Measurements from ENCODE around the gene DIP2C.
A peak's percentile ranks its signal among the peaks of the same experiment; 100 is the strongest.
"Not testable (repeated sequence)": the region's sequence is repeated elsewhere in the genome, so short reads cannot be mapped to it uniquely, and the experiment has no call there.

Gene DIP2C

DNA sequence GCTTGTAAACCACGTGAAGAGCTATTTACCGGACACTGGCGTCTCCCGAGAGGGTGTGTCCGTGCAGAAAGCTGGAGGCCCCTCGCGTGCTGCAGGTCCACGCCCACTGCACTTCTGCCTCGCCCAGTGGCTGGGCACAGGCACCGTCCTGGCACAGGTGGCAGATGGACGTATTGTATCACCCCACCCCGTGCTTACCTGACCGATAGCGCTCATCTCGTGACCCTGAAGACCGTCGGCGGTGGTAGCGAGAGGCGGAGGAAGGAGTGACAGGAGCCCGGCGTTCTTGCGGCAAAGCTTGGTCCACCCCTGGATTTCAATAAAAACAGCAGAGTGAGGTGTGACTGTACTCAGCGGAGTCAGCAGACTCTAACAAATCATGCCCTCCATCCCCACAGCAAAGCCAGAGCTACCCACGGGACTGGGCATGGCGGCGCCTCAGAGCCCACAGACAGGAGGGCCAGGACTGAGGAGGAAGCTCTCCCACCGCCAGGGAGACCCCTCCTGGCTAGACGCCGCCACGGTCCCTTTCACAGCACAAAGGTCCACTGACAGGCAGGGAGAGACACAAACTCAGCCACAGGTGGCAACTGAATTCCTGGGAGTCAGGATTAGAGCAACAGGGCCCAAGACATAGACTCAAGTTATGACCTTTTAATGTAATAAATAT lies 217.1 kb downstream of the DIP2C start:
- Mint-ChIP-seq H3K4me1 (ENCODE audit: low read depth) (peaks cover 19% of the 10 kb centered on the region), H3K9me3 (peaks cover 3% of the 10 kb centered on the region), H3K27me3 (no peaks in the 10 kb centered on the region), H3K4me3 (no peak overlapping the region), H3K36me3 (ENCODE audit: low read depth) (no peaks in the 10 kb centered on the region), H3K27ac (no peak overlapping the region)

DNA sequence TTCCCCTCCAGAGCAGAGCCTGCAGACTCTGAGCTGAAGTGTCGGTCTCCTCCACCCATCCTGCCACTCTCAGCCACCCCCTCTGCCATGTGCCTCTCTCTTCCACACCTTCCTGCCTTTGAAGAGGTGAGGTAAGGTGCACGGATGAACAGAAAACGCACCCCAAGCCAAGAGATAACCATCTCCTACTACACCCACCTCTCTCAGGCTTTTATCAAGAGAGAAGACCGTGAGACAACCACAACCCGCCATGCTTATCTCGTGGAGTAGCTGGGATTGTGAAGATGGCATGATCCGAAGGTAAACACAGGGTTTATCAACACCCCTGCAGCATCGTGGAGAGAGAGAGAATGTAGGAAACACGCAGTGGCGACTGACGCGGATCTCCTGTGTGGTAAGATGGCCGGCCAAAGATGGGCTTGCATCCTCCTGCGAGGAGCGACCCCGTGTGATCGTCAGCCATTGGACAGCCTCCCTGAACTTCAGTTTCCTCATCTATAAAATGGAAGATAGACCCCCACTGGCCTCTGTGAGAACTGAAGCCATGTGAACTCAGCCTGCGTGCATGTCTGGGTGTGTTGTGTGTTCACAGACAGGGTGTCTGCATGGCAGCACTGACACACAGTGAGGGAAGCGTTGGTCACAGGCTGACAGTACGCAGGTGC lies 219.0 kb downstream of the DIP2C start:
- Mint-ChIP-seq H3K27ac (peak overlapping the region; percentile 36), H3K4me3 (peak overlapping the region; percentile 38), H3K36me3 (ENCODE audit: low read depth) (no peaks in the 10 kb centered on the region), H3K4me1 (ENCODE audit: low read depth) (peaks cover 14% of the 10 kb centered on the region), H3K27me3 (no peaks in the 10 kb centered on the region), H3K9me3 (no peaks in the 10 kb centered on the region)

DNA sequence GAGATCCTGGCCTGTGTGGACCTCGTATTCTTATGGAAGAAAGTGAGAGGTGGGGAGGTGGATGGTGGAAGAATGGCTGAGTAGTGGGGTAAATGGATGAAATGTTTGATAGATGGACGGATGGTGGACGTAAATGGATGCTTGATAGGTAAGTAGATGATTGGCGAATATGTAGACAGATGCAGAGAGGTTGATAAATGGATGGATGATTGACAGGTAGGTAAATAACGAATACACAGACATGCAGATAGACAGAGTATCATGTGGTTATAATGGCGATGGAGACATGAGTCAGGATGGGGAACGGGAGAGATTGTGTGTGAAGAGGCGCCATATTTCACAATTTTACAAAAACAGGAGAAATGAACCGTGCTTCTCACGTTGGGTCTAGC lies 219.5 kb downstream of the DIP2C start:
- Mint-ChIP-seq H3K27me3 (no peaks in the 10 kb centered on the region), H3K9me3 (no peaks in the 10 kb centered on the region), H3K4me3 (peak overlapping the region; percentile 38), H3K36me3 (ENCODE audit: low read depth) (no peaks in the 10 kb centered on the region), H3K27ac (peak overlapping the region; percentile 5), H3K4me1 (ENCODE audit: low read depth) (peaks cover 14% of the 10 kb centered on the region)

DNA sequence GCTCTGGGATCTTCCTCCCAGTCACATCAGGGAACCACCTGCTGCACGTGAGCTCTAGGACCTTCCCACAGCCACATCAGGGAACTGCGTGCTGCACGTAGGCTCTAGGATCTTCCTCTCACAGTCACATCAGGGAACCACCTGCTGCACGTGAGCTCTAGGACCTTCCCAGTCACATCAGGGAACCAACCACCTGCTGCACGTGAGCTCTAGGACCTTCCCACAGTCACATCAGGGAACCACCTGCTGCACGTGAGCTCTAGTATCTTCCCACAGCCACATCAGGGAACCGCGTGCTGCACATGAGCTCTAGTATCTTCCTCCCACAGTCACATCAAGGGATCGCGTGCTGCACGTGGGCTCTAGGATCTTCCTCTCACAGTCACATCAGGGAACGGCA lies 229.7 kb downstream of the DIP2C start:
- peaks cover 4% of the 10 kb centered on the region for H3K4me1 Mint-ChIP-seq (ENCODE audit: low read depth)
- no peak overlapping the region for H3K27ac Mint-ChIP-seq
- H3K9me3 Mint-ChIP-seq, result no peaks in the 10 kb centered on the region
- H3K27me3 Mint-ChIP-seq, result no peaks in the 10 kb centered on the region
- H3K4me3 Mint-ChIP-seq, result no peak overlapping the region
- H3K36me3 Mint-ChIP-seq (ENCODE audit: low read depth), result no peaks in the 10 kb centered on the region

DNA sequence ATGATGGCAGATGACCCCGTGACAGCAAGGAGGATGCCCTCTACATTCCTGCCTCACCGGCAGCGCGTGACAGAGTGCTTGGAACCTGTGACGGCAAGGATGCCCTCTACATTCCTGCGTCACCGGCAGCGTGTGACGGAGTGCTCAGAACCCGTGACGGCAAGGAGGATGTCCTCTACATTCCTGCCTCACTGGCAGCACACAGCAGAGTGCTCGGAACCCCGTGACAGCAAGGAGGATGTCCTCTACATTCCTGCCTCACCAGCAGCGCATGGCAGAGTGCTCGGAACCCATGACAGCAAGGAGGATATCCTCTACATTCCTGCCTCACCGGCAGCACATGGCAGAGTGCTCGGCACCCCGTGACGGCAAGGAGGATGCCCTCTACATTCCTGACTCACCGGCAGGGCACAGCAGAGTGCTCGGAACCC lies 231.0 kb downstream of the DIP2C start:
- H3K27ac Mint-ChIP-seq, result no peak overlapping the region
- H3K4me3 Mint-ChIP-seq, result no peak overlapping the region
- no peaks in the 10 kb centered on the region for H3K9me3 Mint-ChIP-seq
- peaks cover 7% of the 10 kb centered on the region for H3K4me1 Mint-ChIP-seq (ENCODE audit: low read depth)
- no peaks in the 10 kb centered on the region for H3K27me3 Mint-ChIP-seq
- no peaks in the 10 kb centered on the region for H3K36me3 Mint-ChIP-seq (ENCODE audit: low read depth)

DNA sequence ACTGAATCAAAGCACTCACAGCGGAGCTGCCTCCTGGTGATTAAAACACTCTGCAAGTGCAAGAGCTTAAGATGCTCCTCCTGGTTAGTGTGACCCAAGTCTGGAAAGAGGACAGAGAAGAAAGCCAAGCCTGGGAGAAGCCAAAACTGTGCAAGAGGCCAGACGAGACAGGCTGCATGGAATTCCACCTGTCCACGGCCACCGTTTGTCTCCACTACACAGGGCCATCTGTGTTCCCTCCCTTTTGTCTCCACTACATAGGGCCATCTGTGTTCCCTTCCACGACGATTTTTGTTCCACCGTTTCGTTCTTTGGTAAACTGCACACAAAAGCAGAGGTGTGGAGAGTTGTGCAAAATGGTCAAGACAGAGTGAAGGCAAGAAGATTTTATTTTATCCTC lies 233.0 kb downstream of the DIP2C start:
- peaks cover 24% of the 10 kb centered on the region for H3K4me1 Mint-ChIP-seq (ENCODE audit: low read depth)
- H3K4me3 Mint-ChIP-seq, result no peak overlapping the region
- no peaks in the 10 kb centered on the region for H3K27me3 Mint-ChIP-seq
- no peaks in the 10 kb centered on the region for H3K9me3 Mint-ChIP-seq
- H3K27ac Mint-ChIP-seq, result no peak overlapping the region
- H3K36me3 Mint-ChIP-seq (ENCODE audit: low read depth), result no peaks in the 10 kb centered on the region

DNA sequence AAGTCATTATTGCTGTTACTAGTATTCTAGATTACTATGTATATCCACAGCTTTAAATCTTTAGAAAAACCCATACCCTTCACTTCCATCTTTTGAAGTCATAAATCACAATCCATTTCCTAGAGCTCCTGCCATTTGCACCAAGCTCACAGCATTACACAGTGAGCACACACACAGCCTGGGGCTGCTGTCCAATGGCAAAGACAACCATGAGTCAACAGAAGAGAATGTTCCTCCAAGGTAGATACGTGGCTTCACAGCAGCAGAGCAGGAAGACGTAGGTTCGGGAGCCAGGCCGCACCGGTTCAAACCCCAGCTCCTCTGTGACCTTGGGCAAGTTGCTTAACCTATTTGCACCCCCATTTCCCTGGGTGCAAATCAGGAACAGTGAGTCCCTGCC lies 234.6 kb downstream of the DIP2C start:
- no peaks in the 10 kb centered on the region for H3K36me3 Mint-ChIP-seq (ENCODE audit: low read depth)
- no peak overlapping the region for H3K4me3 Mint-ChIP-seq
- no peak overlapping the region for H3K27ac Mint-ChIP-seq
- peaks cover 40% of the 10 kb centered on the region for H3K4me1 Mint-ChIP-seq (ENCODE audit: low read depth)
- H3K9me3 Mint-ChIP-seq, result no peaks in the 10 kb centered on the region
- H3K27me3 Mint-ChIP-seq, result no peaks in the 10 kb centered on the region

DNA sequence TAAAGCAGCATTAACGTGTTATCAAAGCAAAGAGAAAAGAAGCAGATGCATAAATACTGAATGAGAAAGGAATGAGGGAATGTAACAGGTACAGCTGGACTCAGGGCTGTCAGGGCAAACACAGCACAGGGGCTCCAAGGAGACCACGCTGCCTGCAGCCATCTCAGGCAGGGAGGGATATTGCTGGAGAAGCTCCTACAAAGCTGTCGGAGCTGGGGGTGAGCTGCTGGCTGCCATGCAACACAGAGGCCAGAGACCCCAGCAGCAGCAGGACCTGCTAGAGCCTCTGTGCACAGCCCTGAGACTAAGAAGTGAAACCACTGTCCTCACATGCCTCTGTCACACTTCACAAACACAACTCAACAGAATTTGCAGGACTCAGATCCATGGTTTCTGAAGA lies 235.8 kb downstream of the DIP2C start:
- Mint-ChIP-seq H3K27me3 (no peaks in the 10 kb centered on the region), H3K4me3 (no peak overlapping the region), H3K36me3 (ENCODE audit: low read depth) (no peaks in the 10 kb centered on the region), H3K9me3 (no peaks in the 10 kb centered on the region), H3K27ac (no peak overlapping the region), H3K4me1 (ENCODE audit: low read depth) (peaks cover 41% of the 10 kb centered on the region)

DNA sequence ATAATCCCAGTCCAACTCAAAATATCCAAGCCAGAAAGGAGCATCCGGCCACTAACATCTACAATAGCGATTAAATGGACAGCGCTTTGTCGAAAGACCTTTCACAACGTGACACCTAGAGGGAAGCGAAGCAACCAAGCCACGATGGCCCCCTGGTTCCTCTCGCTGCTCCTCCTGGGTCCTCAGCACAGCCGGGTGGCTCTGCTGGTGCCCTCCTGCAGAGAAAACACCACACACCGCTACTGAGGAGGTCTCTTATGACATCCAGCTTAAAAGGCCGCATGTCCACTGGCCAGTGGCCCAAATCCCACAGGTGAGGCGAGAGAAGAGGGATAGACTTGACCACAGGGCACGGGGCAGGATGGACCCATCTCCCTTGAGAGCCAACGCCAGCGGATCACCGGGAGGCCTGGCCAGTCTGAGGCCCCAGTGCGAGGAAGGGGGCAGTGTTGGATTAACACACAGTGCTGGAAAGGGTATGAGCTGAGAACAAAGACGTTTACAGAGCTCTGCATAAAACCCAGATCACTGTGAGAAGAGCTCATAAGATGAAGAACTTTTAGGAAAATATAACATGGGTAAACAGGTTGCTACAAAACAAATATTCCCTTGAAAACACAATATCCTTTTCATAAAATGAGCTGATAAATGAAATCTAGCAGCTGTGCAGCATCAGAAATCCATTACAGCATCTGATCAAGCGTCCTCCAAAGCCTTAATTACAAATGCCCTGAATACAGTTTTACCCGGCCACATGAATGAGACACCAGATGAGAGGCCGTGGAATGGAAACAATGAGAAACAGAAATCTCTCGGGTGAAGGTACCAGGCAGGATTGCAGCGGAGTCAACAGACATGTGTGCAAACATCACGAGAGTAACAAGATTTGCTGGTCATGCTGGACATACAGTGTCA lies 236.7 kb downstream of the DIP2C start:
- Mint-ChIP-seq H3K4me1 (ENCODE audit: low read depth) (peaks cover 41% of the 10 kb centered on the region), H3K9me3 (no peaks in the 10 kb centered on the region), H3K27ac (no peak overlapping the region), H3K4me3 (no peak overlapping the region), H3K36me3 (ENCODE audit: low read depth) (no peaks in the 10 kb centered on the region), H3K27me3 (no peaks in the 10 kb centered on the region)

DNA sequence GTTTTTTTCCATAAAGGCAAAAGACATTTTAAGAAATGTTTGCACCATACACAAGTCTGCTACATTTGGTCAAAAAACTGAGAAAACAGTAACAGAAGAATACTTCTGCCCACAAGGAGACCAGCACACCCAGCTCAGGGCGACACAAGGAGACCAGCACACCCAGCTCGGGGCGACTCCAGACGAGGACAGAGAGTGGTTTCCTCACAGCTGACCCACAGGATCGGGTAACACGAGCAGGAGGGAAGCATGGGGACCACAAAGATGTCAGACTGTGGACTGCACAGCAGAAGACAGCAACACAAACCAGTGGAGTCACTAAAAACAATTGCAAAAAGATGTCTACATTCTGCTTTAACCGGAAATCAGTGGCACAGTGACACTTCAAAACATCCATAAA lies 237.6 kb downstream of the DIP2C start:
- Mint-ChIP-seq H3K27ac (no peak overlapping the region), H3K4me3 (no peak overlapping the region), H3K27me3 (no peaks in the 10 kb centered on the region), H3K4me1 (ENCODE audit: low read depth) (peaks cover 41% of the 10 kb centered on the region), H3K36me3 (ENCODE audit: low read depth) (no peaks in the 10 kb centered on the region), H3K9me3 (no peaks in the 10 kb centered on the region)

DNA sequence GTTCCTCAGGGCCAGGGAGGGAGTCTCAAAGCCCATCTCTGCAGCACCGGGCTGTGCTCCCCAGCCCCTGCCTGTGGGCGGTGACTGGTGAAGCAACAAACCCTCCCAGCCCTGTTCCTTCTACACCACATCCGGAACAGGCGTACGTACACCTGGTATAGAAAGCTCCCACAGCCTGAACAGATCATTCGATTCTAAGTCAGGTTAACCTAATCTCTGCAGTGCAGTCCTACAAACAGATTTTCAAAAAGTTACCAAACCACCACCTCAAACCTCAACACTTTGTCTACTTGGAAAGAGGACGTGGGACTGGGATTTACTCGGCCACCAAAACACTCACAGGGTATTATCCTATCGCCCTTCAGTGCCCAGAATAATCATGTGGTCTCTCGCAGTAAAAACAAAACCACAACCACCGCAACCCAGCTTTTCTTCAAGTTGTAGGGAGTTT lies 238.4 kb downstream of the DIP2C start:
- H3K4me3 Mint-ChIP-seq, result peak overlapping the region; percentile 71

DNA sequence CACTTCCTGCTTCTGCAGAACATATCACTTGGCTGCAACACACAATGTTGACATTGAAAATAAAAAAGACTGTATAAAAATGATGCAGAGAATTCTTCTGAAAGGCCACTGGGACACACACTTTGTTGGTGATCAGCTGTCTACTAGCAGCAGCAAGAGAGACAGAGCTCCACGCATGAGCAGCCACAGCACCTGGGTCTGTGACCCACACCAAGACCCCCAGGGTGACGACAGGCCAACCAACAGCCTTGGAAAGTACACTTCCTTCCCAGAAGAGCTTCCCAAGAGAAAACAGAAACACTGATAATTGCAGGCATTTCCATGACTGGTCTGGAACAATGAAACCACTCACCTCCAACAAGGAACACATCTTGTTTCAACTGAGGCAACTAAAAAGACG lies 239.0 kb downstream of the DIP2C start:
- peaks cover 41% of the 10 kb centered on the region for H3K4me1 Mint-ChIP-seq (ENCODE audit: low read depth)
- peak overlapping the region; percentile 71 for H3K4me3 Mint-ChIP-seq
- H3K9me3 Mint-ChIP-seq, result no peaks in the 10 kb centered on the region
- no peak overlapping the region for H3K27ac Mint-ChIP-seq
- no peaks in the 10 kb centered on the region for H3K27me3 Mint-ChIP-seq
- H3K36me3 Mint-ChIP-seq (ENCODE audit: low read depth), result no peaks in the 10 kb centered on the region

More for the DNA sequence above, 238.4 kb downstream of the DIP2C start:
- H3K36me3 Mint-ChIP-seq (ENCODE audit: low read depth), result no peaks in the 10 kb centered on the region
- peak overlapping the region; percentile 17 for H3K27ac Mint-ChIP-seq
- H3K4me1 Mint-ChIP-seq (ENCODE audit: low read depth), result peaks cover 41% of the 10 kb centered on the region
- no peaks in the 10 kb centered on the region for H3K9me3 Mint-ChIP-seq
- no peaks in the 10 kb centered on the region for H3K27me3 Mint-ChIP-seq

DNA sequence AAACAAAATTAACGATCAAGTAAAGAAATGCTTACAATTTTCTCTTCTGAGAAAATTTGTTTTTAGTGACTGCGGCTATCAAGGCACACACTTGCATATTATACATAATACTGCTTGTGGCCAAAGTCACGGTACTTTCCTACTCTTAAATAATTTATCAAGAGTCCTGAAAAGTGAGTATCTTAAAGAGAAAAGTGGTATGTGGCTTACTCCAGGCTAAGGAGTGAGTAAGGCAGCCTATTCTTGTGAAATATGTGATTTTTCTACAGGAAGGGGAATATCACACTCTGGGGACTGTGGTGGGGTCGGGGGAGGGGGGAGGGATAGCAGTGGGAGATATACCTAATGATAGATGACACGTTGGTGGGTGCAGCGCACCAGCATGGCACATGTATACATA lies 240.1 kb downstream of the DIP2C start:
- not testable (repeated sequence) for H3K36me3 Mint-ChIP-seq (ENCODE audit: low read depth); H3K27ac Mint-ChIP-seq

DNA sequence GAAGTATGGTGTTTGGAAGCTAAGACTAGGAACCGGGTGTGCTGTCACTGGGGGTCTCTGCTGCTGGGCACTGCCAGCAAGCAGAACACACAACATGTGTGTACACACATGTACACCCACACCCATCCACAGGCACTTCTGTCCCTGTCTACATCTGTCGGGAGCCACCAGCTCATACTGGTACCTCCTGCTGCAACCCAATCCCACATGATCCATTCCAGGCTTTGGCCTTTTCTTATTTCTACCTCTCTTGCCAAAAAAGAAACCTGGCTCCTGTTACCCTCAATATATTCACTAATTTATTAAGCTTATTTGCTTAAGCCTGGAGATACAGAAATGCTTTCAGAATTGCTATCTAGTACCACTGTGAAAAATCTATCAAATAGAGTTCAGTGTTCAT lies 246.0 kb downstream of the DIP2C start:
- H3K27ac Mint-ChIP-seq, result no peak overlapping the region
- no peak overlapping the region for H3K4me3 Mint-ChIP-seq
- peaks cover 8% of the 10 kb centered on the region for H3K27me3 Mint-ChIP-seq
- no peaks in the 10 kb centered on the region for H3K4me1 Mint-ChIP-seq (ENCODE audit: low read depth)
- H3K36me3 Mint-ChIP-seq (ENCODE audit: low read depth), result no peaks in the 10 kb centered on the region
- no peaks in the 10 kb centered on the region for H3K9me3 Mint-ChIP-seq

More for the DNA sequence above, 240.1 kb downstream of the DIP2C start:
- peaks cover 35% of the 10 kb centered on the region for H3K4me1 Mint-ChIP-seq (ENCODE audit: low read depth)
- not testable (repeated sequence) for H3K4me3 Mint-ChIP-seq, H3K9me3 Mint-ChIP-seq, H3K27me3 Mint-ChIP-seq

DNA sequence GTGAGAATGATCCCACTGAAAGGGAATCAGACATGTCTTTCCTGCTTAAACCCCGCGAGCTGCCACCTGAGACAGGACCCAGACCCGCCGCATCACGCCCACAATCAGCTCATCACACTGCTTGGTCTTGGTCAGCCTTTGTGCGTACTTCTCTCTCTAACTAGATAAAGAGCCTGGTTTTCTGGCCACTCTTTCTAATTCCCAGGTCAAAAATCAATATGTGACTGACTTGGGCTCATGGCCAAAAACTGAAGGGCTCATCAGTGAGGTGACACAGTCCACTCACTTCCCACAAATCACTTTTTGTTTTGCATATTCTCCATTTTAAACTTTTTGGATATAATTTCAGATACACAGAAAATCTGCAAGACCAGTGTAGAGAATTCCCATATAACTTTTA lies 247.3 kb downstream of the DIP2C start:
- H3K4me1 Mint-ChIP-seq (ENCODE audit: low read depth), result peaks cover 9% of the 10 kb centered on the region
- H3K27ac Mint-ChIP-seq, result no peak overlapping the region
- peaks cover 8% of the 10 kb centered on the region for H3K27me3 Mint-ChIP-seq
- no peaks in the 10 kb centered on the region for H3K9me3 Mint-ChIP-seq
- no peaks in the 10 kb centered on the region for H3K36me3 Mint-ChIP-seq (ENCODE audit: low read depth)
- H3K4me3 Mint-ChIP-seq, result no peak overlapping the region
